Nephron progenitor cell (in vitro differentiated cells): Measurements from ENCODE around the gene MBNL2.

Source experiments
- DNase-seq: peaks from one replicate; pipeline ENCODE4 v3.0.0; 2021
- H3K27ac Mint-ChIP-seq: 2 replicates; pipeline ENCODE4 v1.8.0; 2021; ENCODE audit warnings: mild to moderate bottlenecking, moderate library complexity, mixed read lengths
- H3K27me3 Mint-ChIP-seq: 2 replicates; pipeline ENCODE4 v1.8.0; 2021; ENCODE audit warnings: mild to moderate bottlenecking, low read depth, mixed read lengths; ENCODE audit not compliant: poor library complexity
- H3K36me3 Mint-ChIP-seq: 2 replicates; pipeline ENCODE4 v1.8.0; 2021; ENCODE audit warnings: low read depth, mixed read lengths
- H3K4me1 Mint-ChIP-seq: 2 replicates; pipeline ENCODE4 v1.8.0; 2021; ENCODE audit warnings: mixed read lengths
- H3K4me3 Mint-ChIP-seq: 2 replicates; pipeline ENCODE4 v1.8.0; 2021; ENCODE audit warnings: mild to moderate bottlenecking, moderate library complexity, mixed read lengths
- H3K9me3 Mint-ChIP-seq: 2 replicates; pipeline ENCODE4 v1.8.0; 2021; ENCODE audit warnings: mild to moderate bottlenecking, moderate library complexity, mixed read lengths
- TF ChIP-seq, protein P1 (sequence below): fragments of 200-600 bp; sonication (generic); IDR thresholded peaks from 2 replicates; pipeline ENCODE4 v1.5.0; 2021; ENCODE audit warnings: antibody characterized with exemption

The MBNL2 gene

DNA sequence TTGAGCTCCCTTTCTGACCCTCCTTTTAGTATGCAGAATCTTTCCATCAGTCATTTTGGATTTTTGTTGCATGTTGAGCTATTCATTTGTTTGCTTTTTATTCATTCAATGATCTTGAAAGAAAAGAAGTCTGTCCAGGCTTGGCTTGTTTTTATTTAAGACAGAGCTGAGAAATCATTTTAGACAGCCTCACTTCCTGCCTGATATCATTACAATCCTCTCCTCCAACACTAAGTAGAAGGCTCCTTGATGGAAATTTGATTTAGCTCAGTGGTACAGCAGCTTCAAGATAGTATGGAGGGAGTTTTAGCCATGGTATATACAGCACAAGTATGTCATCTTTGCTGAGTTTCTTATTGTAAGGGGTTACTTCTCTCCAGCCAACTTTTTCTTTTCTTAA, 28.4 kb downstream of the MBNL2 start:
- H3K4me1 Mint-ChIP-seq, result peaks cover 22% of the 10 kb centered on the region
- peaks cover 8% of the 10 kb centered on the region for H3K36me3 Mint-ChIP-seq
- H3K9me3 Mint-ChIP-seq, result peaks cover under 1% of the 10 kb centered on the region
- no peaks in the 10 kb centered on the region for H3K27me3 Mint-ChIP-seq
- no peak for DNase-seq
- H3K27ac Mint-ChIP-seq, result no peak overlapping the region
- TF ChIP-seq, protein P1, sequence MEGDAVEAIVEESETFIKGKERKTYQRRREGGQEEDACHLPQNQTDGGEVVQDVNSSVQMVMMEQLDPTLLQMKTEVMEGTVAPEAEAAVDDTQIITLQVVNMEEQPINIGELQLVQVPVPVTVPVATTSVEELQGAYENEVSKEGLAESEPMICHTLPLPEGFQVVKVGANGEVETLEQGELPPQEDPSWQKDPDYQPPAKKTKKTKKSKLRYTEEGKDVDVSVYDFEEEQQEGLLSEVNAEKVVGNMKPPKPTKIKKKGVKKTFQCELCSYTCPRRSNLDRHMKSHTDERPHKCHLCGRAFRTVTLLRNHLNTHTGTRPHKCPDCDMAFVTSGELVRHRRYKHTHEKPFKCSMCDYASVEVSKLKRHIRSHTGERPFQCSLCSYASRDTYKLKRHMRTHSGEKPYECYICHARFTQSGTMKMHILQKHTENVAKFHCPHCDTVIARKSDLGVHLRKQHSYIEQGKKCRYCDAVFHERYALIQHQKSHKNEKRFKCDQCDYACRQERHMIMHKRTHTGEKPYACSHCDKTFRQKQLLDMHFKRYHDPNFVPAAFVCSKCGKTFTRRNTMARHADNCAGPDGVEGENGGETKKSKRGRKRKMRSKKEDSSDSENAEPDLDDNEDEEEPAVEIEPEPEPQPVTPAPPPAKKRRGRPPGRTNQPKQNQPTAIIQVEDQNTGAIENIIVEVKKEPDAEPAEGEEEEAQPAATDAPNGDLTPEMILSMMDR, result no peak
- no peak overlapping the region for H3K4me3 Mint-ChIP-seq

DNA sequence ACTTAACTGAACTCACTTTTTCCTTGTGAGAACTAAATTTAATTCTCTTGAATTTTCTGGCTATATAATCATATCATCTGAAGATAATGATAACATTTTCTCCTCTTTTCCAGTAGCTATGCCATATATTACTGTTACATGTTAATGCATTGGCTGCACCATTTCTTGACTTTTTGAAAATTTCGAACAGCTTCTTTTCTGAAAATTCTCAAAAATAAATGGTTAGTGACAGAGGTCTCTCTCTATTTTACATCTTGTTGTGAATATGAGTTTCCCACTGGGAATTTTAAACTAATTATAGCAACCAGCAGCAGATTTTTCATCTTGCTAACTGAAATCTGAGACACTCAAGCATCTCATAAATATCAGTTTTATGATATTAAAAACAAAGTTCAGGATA, 30.6 kb downstream of the MBNL2 start:
- peaks cover 34% of the 10 kb centered on the region for H3K4me1 Mint-ChIP-seq
- TF ChIP-seq, protein P1, result no peak
- H3K4me3 Mint-ChIP-seq, result no peak overlapping the region
- H3K36me3 Mint-ChIP-seq, result peaks cover 25% of the 10 kb centered on the region
- H3K27me3 Mint-ChIP-seq, result no peaks in the 10 kb centered on the region
- no peak overlapping the region for H3K27ac Mint-ChIP-seq
- peaks cover 4% of the 10 kb centered on the region for H3K9me3 Mint-ChIP-seq
- DNase-seq, result no peak

GRCh38 chr13:97253581-97254293, 31.6 kb downstream of the MBNL2 start:
- H3K36me3 Mint-ChIP-seq, result peaks cover 29% of the 10 kb centered on the region
- H3K27ac Mint-ChIP-seq, result no peak overlapping the region
- H3K4me3 Mint-ChIP-seq, result no peak overlapping the region
- H3K27me3 Mint-ChIP-seq, result no peaks in the 10 kb centered on the region
- TF ChIP-seq, protein P1, result no peak
- H3K9me3 Mint-ChIP-seq, result peaks cover 4% of the 10 kb centered on the region
- peaks cover 40% of the 10 kb centered on the region for H3K4me1 Mint-ChIP-seq
- DNase-seq, result no peak

GRCh38 chr13:97254816-97255215, 32.7 kb downstream of the MBNL2 start:
- peaks cover 30% of the 10 kb centered on the region for H3K36me3 Mint-ChIP-seq
- peaks cover 4% of the 10 kb centered on the region for H3K9me3 Mint-ChIP-seq
- no peak for DNase-seq
- H3K27ac Mint-ChIP-seq, result no peak overlapping the region
- no peaks in the 10 kb centered on the region for H3K27me3 Mint-ChIP-seq
- TF ChIP-seq, protein P1, result no peak
- no peak overlapping the region for H3K4me3 Mint-ChIP-seq
- peaks cover 49% of the 10 kb centered on the region for H3K4me1 Mint-ChIP-seq

GRCh38 chr13:97255515-97256021, 33.4 kb downstream of the MBNL2 start:
- H3K27me3 Mint-ChIP-seq, result no peaks in the 10 kb centered on the region
- DNase-seq, result no peak
- TF ChIP-seq, protein P1, result no peak
- no peak overlapping the region for H3K4me3 Mint-ChIP-seq
- H3K36me3 Mint-ChIP-seq, result peaks cover 30% of the 10 kb centered on the region
- peaks cover 49% of the 10 kb centered on the region for H3K4me1 Mint-ChIP-seq
- H3K27ac Mint-ChIP-seq, result peak overlapping the region; percentile 12
- peaks cover 4% of the 10 kb centered on the region for H3K9me3 Mint-ChIP-seq

GRCh38 chr13:97256343-97256783, 34.2 kb downstream of the MBNL2 start:
- H3K9me3 Mint-ChIP-seq, result peaks cover 4% of the 10 kb centered on the region
- H3K4me3 Mint-ChIP-seq, result no peak overlapping the region
- TF ChIP-seq, protein P1, result no peak
- H3K36me3 Mint-ChIP-seq, result peaks cover 30% of the 10 kb centered on the region
- peaks cover 56% of the 10 kb centered on the region for H3K4me1 Mint-ChIP-seq
- no peak overlapping the region for H3K27ac Mint-ChIP-seq
- no peak for DNase-seq
- no peaks in the 10 kb centered on the region for H3K27me3 Mint-ChIP-seq
